ENCODE results near the gene ANGPT4. TPM values are rescaled to one million over a fixed set of nuclear protein-coding genes. Genes with fewer than 3 reads are reported as not detected.
"Not testable (repeated sequence)": the region's sequence is repeated elsewhere in the genome, so short reads cannot be mapped to it uniquely, and the experiment has no call there.

ANGPT4 gene
- total RNA-seq, 1 experiment from 2014 or later, result not detected

DNA sequence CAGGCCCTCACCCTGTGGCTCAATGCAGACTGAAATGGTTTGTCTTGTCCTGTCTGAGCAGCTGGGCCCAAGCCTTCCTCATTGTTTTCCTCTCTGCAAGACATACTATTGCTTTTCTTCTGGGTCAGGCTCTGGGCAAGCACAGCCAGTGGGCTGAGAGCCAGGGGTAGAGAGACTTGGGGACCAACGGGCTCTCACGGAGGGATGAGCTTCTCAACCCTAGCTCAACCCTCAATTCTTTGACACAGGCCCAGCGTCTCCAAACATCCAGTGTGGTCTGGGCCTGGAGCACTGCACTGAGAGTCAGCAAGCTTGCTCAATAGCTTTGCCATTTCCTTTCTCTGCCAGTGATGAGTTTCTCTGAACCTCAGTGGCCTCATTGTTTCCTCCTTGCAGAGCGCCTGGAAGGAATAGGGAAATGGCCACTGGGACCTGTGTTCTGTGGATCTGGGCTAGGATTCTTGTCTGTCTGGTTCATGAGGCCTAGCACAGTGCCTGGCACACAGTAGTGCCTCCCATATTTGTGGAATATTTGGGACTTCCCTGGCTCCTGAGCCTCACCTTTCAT, 9.3 kb downstream of the ANGPT4 start:
- no peak for DNase-seq (ENCODE audit: low spot score)

DNA sequence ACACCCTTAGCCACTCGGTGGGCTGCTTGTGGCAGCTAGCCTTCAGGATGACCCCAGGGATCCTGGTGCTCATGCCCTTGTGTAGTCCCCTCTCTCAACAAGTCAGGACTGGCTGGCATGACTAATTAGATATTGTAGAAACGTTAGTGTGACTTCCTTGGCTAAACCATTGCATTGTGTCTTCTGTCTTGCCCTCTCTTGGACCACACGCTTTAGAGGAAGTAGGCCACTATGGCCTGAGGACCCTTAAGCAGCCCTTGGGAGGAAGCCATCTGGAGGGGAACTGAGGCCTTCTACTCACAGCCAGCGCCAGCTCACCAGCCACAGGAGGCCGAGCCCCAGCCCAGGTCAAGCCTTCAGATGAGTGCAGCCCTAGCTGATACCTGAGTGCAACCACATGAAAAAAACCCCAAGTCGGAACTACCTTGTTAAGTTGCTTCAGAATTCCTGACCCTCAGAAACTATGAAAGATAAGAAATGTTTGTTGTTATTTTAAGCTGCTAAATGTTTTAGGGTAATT, 10.1 kb downstream of the ANGPT4 start:
- no peak for DNase-seq (ENCODE audit: low spot score)

DNA sequence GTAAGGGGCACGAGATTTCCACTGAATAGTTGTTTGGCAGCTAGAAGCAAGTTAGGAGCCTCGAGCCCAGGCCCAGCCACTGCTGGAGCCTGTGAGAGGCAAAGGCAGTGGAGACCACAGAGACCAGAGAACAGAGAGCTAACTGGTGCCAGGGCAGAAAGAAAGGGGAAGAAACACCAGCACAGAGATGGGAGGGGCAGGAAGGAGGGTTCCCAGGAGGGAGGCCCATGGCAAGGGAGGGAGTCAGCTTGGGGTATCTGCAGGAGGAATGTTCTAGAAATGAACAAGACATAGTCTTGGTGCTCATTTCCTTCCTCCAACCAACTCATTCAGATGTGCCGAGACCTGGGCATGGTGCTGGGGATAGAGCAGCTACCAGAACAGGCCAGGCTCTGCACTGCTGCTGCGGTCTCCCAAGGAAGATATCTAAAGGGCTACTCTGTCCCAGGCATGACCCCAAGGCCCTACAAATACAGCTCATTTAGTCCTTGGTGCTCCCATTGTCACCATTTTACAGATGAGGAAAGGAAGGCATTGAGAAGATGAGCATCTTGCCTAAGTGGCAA, 10.7 kb downstream of the ANGPT4 start:
- DNase-seq (ENCODE audit: low spot score), result no peak

DNA sequence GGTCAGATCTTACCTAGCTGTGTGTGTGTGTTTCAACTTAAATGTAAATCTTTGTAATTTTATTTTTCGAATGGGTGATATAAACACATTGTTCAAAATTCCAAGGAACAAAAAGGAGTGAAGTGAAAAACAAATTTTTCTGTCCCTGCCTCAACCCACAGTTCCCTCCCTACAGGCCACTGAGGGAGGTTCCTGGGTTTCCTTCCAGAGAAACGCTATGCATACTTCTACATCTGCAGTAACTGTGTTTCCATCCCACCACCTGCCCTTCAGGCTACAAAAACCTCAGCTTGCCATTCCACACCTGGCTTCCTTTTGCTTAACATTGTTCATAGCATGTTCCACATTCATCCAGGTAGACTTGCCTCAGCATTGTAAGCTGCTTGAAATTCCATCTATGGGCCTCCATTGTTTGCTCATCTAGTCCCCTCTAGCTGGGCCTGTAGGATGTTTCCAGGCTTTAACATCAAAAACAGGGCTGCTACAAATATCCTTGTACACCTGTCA, 12.0 kb downstream of the ANGPT4 start:
- no peak for DNase-seq (ENCODE audit: low spot score)

DNA sequence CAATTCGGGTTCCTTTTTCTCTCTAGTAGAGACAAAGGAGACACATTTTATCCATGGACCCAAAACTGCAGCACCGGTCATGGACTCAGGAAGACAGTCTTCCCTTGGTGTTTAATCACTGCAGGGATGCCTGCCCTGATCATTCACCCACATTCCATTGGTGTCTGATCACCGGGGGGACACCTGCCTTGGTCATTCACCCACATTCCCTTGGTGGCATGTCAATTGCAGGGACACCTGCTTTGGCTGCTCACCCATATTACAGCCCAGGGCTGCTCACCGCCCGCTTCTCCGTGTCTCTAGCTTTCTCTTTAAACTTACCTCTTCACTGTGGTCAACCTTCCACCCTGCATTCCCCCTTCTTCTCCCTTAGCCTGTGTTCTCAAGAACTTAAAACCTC, 18.7 kb downstream of the ANGPT4 start:
- not testable (repeated sequence) for DNase-seq (ENCODE audit: low spot score)

DNA sequence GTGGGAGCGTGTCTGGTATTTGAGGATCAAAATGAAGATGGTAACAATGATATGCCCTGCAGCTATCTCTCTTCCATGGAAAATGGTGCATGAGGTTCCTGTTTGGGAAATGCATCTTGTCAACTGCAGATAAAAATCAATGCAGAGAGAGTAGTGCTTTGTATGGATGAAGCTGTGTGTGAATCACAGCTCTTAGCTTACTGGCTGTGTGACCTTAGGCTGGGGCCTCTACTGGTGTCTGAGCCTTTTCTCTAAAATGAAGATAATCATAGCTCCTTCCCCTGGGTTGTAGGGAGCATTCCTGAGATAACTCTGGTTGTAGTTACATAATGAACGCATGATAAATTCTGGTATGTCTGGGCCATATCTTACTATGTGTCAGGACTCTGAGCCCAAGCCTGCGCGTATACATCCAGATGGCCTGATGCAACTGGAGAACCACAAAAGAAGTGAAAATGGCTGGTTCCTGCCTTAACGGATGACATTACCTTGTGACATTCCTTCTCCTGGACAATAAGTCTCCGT, 19.6 kb downstream of the ANGPT4 start:
- DNase-seq (ENCODE audit: low spot score), result no peak

- DNase-seq (ENCODE audit: low spot score), result not testable (repeated sequence)
Observed at GRCh38 chr20:892371-892770, 23.8 kb downstream of the ANGPT4 start.

DNA sequence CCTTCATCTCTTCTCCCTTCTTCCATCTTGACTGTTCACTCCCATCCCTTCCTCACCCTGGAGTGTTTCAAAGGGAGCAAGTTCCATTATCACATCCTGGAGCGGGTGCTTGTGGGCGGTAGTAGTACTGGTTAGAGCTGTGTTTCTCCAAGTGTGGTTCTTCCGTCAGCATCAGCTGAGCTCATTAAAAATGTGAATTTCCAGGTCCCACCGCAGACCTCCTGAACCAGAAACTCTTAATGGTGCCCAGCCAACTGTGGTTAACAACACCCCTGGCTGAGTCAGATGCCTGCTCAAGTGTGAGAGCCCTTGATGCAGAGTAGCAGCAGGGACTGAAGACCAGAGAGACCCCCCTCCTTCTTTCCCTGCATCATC, 24.4 kb downstream of the ANGPT4 start:
- DNase-seq (ENCODE audit: low spot score), result no peak

GRCh38 chr20:891058-891705, 25.0 kb downstream of the ANGPT4 start:
- no peak for DNase-seq (ENCODE audit: low spot score)

- DNase-seq (ENCODE audit: low spot score), result no peak
Observed at GRCh38 chr20:890666-891057, 25.5 kb downstream of the ANGPT4 start.

DNA sequence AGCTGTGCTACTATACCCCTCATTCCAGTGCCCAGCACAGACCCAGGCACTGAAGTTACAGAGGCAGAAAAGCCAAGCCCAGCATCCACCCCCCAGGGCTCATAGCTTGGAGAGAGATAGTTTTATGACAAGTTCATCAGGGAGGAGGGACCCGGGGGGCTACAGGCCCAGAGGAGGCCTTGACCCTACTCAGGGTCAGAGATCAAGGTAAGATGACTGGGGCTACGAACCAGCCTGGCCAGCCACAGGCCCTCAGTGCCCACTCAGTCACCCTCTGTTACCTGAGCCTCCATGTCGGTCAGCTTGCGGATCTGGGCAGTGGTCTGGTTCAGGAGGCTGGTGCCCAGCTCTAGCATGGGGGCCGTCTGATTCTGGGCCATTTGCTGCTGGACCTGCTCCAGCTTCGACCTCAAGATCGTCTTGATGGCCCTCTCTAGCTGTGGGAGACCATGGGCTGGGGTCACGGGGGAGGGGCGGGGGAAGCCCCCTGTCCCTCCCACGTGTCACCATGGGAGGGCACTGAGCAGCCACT, 26.1 kb downstream of the ANGPT4 start:
- no peak for DNase-seq (ENCODE audit: low spot score)

DNA sequence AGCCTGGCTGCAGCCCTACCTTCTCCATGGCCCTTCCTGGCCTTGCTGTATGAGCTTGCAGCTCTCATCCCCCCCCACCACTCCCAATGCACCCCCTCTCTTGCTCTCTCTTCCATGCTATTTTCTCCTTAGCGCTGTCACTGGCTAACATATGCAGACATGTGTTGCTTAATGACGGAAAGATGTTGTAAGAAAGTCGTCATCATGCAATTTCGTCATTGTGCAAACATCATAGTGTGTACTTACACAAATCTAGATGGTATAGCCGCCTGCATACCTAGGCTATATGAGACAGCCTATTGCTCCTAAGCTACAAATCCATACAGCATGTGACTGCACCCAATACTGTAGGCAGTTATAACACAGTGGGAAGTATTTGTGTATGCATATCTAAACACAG, 27.0 kb downstream of the ANGPT4 start:
- DNase-seq (ENCODE audit: low spot score), result no peak

DNA sequence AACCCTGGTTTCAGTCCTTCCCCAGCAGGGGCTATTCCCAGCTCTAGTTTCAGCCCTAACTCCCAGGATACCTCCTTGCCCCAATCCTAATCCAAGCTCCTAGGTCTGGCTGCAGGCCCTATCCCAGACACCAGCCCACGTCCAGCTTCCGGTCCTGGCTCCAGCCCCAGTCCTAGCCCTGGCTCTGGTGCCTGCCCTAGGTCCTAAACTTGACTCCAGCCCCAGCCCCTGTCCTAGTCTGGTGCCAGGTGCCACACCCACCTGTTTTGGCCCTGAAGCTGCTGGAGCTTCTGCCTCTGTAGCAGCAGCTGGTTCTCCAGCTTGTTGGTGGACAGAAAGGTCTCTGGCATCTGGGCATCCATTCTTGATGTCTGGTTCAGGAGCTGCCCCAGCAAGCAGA, 28.1 kb downstream of the ANGPT4 start:
- no peak for DNase-seq (ENCODE audit: low spot score)

- no peak for DNase-seq (ENCODE audit: low spot score)
Observed at GRCh38 chr20:887137-887536, 29.0 kb downstream of the ANGPT4 start.

- DNase-seq (ENCODE audit: low spot score), result no peak
Observed at GRCh38 chr20:884983-885952, 30.9 kb downstream of the ANGPT4 start.

GRCh38 chr20:881783-882144, 34.4 kb downstream of the ANGPT4 start:
- no peak for DNase-seq (ENCODE audit: low spot score)

- DNase-seq (ENCODE audit: low spot score), result no peak
Observed at GRCh38 chr20:881051-881782, 34.9 kb downstream of the ANGPT4 start.

- no peak for DNase-seq (ENCODE audit: low spot score)
Observed at GRCh38 chr20:879626-880025, 36.5 kb downstream of the ANGPT4 start.

GRCh38 chr20:878511-879307, 37.4 kb downstream of the ANGPT4 start:
- peak; percentile 38 for DNase-seq (ENCODE audit: low spot score)

- no peak for DNase-seq (ENCODE audit: low spot score)
Observed at GRCh38 chr20:877814-878213, 38.3 kb downstream of the ANGPT4 start.

All from HT-29 (cell line).